Heart right ventricle (tissue), 16 donors: ENCODE data around the gene HAGHL. TPM values are rescaled to one million over a fixed set of nuclear protein-coding genes. Genes with fewer than 3 reads are reported as not detected.

Experiments
- ATAC-seq, 8 donors: fragments of 200-7000 bp; cut with Tn5 transposase; one replicate each; pipeline ENCODE4 v1.9.1; 2020; ENCODE audit warnings: mild to moderate bottlenecking in 8 of 8, moderate library complexity in 8 of 8, moderate number of reproducible peaks in 1 of 8
- DNase-seq, 2 donors: peaks; one replicate each; pipeline ENCODE4 v3.0.0-alpha.2; 2020
- H3K27ac ChIP-seq, 10 donors: fragments of 200-600 bp; sonication (generic) in 2 of 10; one replicate each; pipeline versions ENCODE4 v1.5.0 to v1.8.0; 2020 to 2022; ENCODE audit warnings: mild to moderate bottlenecking in 3 of 10
- H3K27me3 ChIP-seq, 7 donors: fragments of 200-600 bp; one replicate each; pipeline ENCODE4 v1.8.0; 2021 to 2022; ENCODE audit warnings: mild to moderate bottlenecking in 2 of 7
- H3K36me3 ChIP-seq, 9 donors: fragments of 200-600 bp; sonication (generic) in 1 of 9; one replicate each; pipeline versions ENCODE4 v1.5.0 to v1.8.0; 2020 to 2022; ENCODE audit warnings: mild to moderate bottlenecking in 2 of 9
- H3K4me1 ChIP-seq, 9 donors: fragments of 200-600 bp; sonication (generic) in 1 of 9; one replicate each; pipeline versions ENCODE4 v1.5.0 to v1.8.0; 2020 to 2022; ENCODE audit warnings: mild to moderate bottlenecking in 4 of 9
- H3K4me3 ChIP-seq, 10 donors: fragments of 200-600 bp; sonication (generic) in 2 of 10; one replicate each; pipeline versions ENCODE4 v1.5.0 to v1.8.0; 2020 to 2022; ENCODE audit warnings: mild to moderate bottlenecking in 7 of 10, moderate library complexity in 2 of 10
- H3K9me3 ChIP-seq, 11 donors: fragments of 200-600 bp in 10 of 11; sonication (generic) in 2 of 11; one replicate each; pipeline versions ENCODE4 v1.5.0 to v1.8.0; 2013 to 2022; ENCODE audit warnings: mild to moderate bottlenecking in 2 of 11, control low read depth in 1 of 11, moderate library complexity in 1 of 11
- CTCF ChIP-seq, 9 donors: fragments of 200-600 bp; sonication (generic) in 2 of 9; IDR thresholded peaks; one replicate each; pipeline versions ENCODE4 v1.5.0 to v1.8.0; 2021 to 2022; ENCODE audit warnings: antibody characterized with exemption in 9 of 9, mild to moderate bottlenecking in 5 of 9, moderate library complexity in 1 of 9
- WGBS, 2 donors: extraction: QIAGEN DNeasy Blood & Tissue Kit; methylation state at CpG; one replicate each; pipeline ENCODE4 v1.1.7; 2013; ENCODE audit warnings: inconsistent platforms in 1 of 2; 5-methylcytosine and 5-hydroxymethylcytosine counted together
- intact Hi-C, 10 donors: fragments of 100-400 bp; cut with DNase I; formaldehyde crosslinking; loops; one replicate each; pipeline versions ENCODE4 v1.11.1 to v1.14.2; 2022
- polyA plus RNA-seq, 2 donors: library from polyadenylated mRNA; stranded (reverse); fragments of 200-250 nt; gene quantifications; one replicate each; pipeline ENCODE4 v1.2.3, GENCODE V29; 2013
- total RNA-seq, 10 donors: library from RNA; stranded (reverse); fragmentation: NEBNext Ultra II Directional in 3 of 10; extraction: Animal tissue kit (Norgen Biotek cat#: 25700) in 3 of 10; gene quantifications; one replicate each; pipeline versions ENCODE4 v1.2.1 to v1.2.4, GENCODE V29; 2021 to 2023
- donor health status: Arrhythmogenic right ventricular cardiomyopathy.
- donor health status: ischemic (EF 13 %, LVEDD 7.1; RV severe dilation, severe dysfunction).
- donor health status: healthy with polysubstance abuse.
- donor health status: DM: no; HTN: yes; CAD: no.
- donor health status: DM: no; HTN: no; CAD: no.
- donor health status: ischemic (EF 25% LVEDD 6.9; RV normal size, moderate dysfunction).
- donor health status: ischemic (EF 25% LVEDD 5.7; RV mildly dilated, moderate dysfunction).
- donor health status: healthy.
- donor health status: DM: yes; HTN: yes; CAD: no.
- donor health status: Ischemic cardiomyopathy.
- donor health status: ischemic (EF 35%, LVEDD 5.7; RV mildly dilated, moderate dysfunction).
- donor health status: nonischemic (EF 11% LVEDD 7.7; RV severe dilation, severe dysfunction).
- donor health status: DM: yes; HTN: yes; CAD: no.
- donor health status: PGD.
- donor health status: ischemic (EF 29% LVEDD 5.4; RV normal size, mild dysfunction).
- donor health status: nonischemic (EF 23%, LVEDD 6.1; RV moderate dilation, normal function).

The HAGHL gene
- total and polyA plus RNA-seq, 12 donors, result 5.1 to 80.0 (median 10.9) TPM

GRCh38 chr16:723695-724094 is 3.2 kb upstream of the HAGHL start:
- ATAC-seq (no peak), DNase-seq (peak in 1 of 2 donors; percentile 6)
- 84% methylated on average over 9 of the region's 9 CpGs for WGBS, 2 donors
- Histone ChIP-seq H3K4me1 (peaks cover 23 to 59% (median 51%) of the 10 kb centered on the region in 9 donors), H3K27me3 (peaks cover 0 to 32% (median 23%) of the 10 kb centered on the region in 7 donors), H3K9me3 (no peaks in the 10 kb centered on the region), H3K4me3 (no peak overlapping the region), H3K27ac (no peak overlapping the region), H3K36me3 (peaks cover 0 to 7% (median 0%) of the 10 kb centered on the region in 9 donors)
- TF ChIP-seq CTCF (IDR thresholded peaks at IDR 0.05), result no peak
- intact Hi-C loops, result no loop called here

GRCh38 chr16:724188-725040 is 2.5 kb upstream of the HAGHL start:
- Histone ChIP-seq H3K4me1 (peaks cover 23 to 56% (median 48%) of the 10 kb centered on the region in 9 donors), H3K27ac (no peak overlapping the region), H3K4me3 (no peak overlapping the region), H3K36me3 (peaks cover 0 to 7% (median 0%) of the 10 kb centered on the region in 9 donors), H3K27me3 (peaks cover 0 to 32% (median 23%) of the 10 kb centered on the region in 7 donors), H3K9me3 (no peaks in the 10 kb centered on the region)
- ATAC-seq (no peak), DNase-seq (peak in 1 of 2 donors; percentile 13)
- intact Hi-C loops, result no loop called here
- TF ChIP-seq CTCF (IDR thresholded peaks at IDR 0.05), result no peak
- WGBS, 2 donors, result 63 to 69% methylated on average over 29 of the region's 29 CpGs

GRCh38 chr16:725041-725376 is 1.9 kb upstream of the HAGHL start:
- no peak for TF ChIP-seq CTCF (IDR thresholded peaks at IDR 0.05)
- no peak overlapping the region for H3K4me3 ChIP-seq
- WGBS, 2 donors, result 73 to 86% methylated on average over 7 of the region's 7 CpGs
- peaks cover 0 to 32% (median 23%) of the 10 kb centered on the region in 7 donors for H3K27me3 ChIP-seq
- H3K27ac ChIP-seq, result no peak overlapping the region
- H3K36me3 ChIP-seq, result peaks cover 0 to 11% (median 0%) of the 10 kb centered on the region in 9 donors
- ATAC-seq, result no peak
- intact Hi-C loops, result no loop called here
- peaks cover 19 to 50% (median 42%) of the 10 kb centered on the region in 9 donors for H3K4me1 ChIP-seq
- DNase-seq, result no peak
- H3K9me3 ChIP-seq, result no peaks in the 10 kb centered on the region

- H3K4me3 ChIP-seq, result no peak overlapping the region
- DNase-seq (no peak), ATAC-seq (no peak)
- intact Hi-C loops, result no loop called here
- peaks cover 0 to 17% (median 0%) of the 10 kb centered on the region in 9 donors for H3K36me3 ChIP-seq
- no peak for TF ChIP-seq CTCF (IDR thresholded peaks at IDR 0.05)
- 78% methylated on average over 23 of the region's 23 CpGs for WGBS, 2 donors
- H3K27me3 ChIP-seq, result peaks cover 0 to 32% (median 23%) of the 10 kb centered on the region in 7 donors
- H3K4me1 ChIP-seq, result peaks cover 18 to 44% (median 36%) of the 10 kb centered on the region in 9 donors
- H3K9me3 ChIP-seq, result no peaks in the 10 kb centered on the region
- H3K27ac ChIP-seq, result no peak overlapping the region
These were observed 1.3 kb upstream of the HAGHL start for GRCh38 chr16:725463-726187.
